Islet of Langerhans (tissue), 1 donor: ENCODE results near the gene RLN3.
A peak's percentile ranks its signal among the peaks of the same experiment; 100 is the strongest.
"Not testable (repeated sequence)": the region's sequence is repeated elsewhere in the genome, so short reads cannot be mapped to it uniquely, and the experiment has no call there.

Experiments
- FAIRE-seq: peaks from one replicate; lab custom pipeline; 2011; peaks lifted over from hg19 to GRCh38; lab: Jason Lieb, UNC

The RLN3 gene

GRCh38 chr19:13995017-13995728 is 32.8 kb upstream of the RLN3 start:
- no peak for FAIRE-seq

- FAIRE-seq = no peak
These were observed 31.8 kb upstream of the RLN3 start for GRCh38 chr19:13995878-13996765.

- FAIRE-seq = no peak
These were observed 30.9 kb upstream of the RLN3 start for GRCh38 chr19:13996928-13997630.

DNA sequence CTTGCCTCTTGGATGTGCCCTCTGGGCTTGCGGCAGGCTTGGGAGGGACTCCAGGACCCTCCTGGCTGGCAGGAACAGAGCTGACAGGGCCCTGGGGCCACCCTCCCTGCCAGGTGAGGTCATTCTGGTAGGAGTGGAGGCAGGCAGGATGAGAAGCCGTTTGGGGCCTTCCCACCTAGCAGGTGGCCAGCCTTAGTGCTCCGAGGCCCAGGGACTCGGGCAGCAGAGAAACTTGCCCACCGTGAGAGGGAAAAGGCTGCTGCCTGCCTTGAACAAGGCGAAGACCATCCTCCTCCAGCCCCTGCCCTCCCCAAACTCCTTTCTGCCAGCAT is 30.4 kb upstream of the RLN3 start:
- no peak for FAIRE-seq

DNA sequence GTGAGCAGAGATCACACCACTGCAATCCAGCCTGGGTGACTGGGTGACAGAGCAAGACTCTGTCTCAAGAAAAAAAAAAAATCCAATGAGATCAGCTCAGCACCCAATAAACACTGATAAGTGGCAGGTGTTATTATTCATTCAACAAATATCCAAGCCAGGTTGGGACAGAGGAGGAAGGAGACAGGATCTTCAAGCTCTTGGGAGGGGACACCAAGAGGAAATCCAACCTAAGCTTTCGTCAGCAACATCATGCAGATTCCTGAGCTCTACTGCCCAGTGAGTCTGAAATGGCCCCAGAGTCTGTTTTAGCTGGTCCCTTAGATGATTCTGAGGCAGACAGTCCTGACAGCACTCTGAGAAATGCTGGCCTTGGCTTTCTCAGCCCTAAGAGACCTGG is 29.5 kb upstream of the RLN3 start:
- no peak for FAIRE-seq

DNA sequence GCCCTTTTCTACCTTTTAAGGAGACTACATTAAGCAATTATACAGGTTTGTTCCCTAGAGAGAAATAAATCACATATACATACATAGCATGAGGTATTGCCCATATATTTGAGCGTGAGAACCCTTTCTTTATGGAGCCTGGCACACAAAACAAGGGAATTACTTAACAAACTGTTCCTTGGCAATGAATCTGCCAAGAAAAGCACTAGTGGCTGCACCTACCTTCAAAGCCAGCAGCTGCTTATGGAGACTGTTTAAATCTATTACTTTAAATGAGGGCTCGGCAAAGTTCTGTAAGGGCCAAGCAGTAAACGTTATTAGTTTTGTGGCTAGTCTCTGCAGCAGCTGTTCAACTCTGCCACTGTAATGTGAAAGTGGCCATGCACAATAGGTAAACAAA is 28.9 kb upstream of the RLN3 start:
- no peak for FAIRE-seq

DNA sequence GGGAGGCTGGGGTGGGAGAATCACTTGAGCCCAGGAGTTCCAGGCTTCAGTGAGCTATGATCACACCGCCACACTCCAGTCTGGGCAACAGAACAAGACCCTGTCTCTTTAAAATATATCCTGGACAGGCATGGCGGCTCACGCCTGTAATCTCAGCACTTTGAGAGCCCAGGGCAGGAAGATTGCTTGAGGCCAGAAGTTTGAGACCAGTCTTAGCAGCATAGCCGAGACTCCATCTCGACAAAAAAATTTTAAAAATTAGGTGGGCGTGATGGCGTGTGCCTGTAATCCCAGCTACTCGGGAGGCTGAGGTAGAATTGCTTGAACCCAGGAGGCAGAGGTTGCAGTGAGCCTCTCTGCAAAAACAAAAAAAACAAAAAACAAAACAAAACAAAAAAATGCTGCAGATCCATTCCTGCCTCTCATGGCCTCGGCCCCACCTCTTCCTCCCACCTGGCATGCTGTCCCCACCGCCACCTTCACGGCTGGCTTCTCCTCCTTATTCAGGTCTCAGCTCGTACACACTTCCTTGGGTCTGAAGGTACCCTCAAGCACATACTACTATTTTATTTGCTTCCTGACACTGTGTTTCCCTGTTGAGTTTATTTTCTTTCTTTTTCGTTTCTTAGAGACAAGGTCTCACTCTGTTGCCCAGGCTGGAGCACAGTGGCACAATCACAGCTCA is 27.1 kb upstream of the RLN3 start:
- no peak for FAIRE-seq

DNA sequence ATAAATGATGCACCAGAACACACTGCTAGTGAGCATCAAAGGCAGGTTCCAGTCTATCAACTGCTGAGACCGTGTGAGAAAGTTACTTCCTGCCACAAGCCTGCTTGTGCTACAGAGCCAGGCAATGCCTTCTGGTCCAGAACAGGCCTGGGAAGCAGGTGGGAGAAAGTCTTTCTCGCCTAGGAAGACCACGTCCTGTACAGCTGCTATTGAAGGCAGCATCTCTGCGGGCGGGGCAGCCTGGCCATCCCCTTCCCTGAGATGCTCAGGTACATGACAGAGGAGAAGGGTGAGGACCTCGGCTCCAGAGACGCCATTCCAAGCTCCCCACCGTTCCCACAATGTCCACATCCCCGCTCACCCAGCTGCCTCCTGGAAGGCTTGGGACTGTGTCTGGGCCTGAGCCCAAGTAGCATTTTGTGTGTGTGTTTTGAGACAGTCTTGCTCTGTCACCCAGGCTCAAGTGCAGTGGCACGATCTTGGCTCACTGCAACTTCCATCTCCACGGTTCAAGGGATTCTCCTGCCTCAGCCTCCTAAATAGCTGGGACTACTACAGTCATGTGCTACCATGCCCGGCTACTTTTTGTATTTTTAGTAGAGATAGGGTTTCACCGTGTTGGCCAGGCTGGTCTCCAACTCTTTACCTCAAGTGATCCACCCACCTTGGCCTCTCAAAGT is 25.2 kb upstream of the RLN3 start:
- no peak for FAIRE-seq

GRCh38 chr19:14003251-14004055 is 24.5 kb upstream of the RLN3 start:
- no peak for FAIRE-seq

- FAIRE-seq = no peak
These were observed 23.2 kb upstream of the RLN3 start for GRCh38 chr19:14004619-14005348.

DNA sequence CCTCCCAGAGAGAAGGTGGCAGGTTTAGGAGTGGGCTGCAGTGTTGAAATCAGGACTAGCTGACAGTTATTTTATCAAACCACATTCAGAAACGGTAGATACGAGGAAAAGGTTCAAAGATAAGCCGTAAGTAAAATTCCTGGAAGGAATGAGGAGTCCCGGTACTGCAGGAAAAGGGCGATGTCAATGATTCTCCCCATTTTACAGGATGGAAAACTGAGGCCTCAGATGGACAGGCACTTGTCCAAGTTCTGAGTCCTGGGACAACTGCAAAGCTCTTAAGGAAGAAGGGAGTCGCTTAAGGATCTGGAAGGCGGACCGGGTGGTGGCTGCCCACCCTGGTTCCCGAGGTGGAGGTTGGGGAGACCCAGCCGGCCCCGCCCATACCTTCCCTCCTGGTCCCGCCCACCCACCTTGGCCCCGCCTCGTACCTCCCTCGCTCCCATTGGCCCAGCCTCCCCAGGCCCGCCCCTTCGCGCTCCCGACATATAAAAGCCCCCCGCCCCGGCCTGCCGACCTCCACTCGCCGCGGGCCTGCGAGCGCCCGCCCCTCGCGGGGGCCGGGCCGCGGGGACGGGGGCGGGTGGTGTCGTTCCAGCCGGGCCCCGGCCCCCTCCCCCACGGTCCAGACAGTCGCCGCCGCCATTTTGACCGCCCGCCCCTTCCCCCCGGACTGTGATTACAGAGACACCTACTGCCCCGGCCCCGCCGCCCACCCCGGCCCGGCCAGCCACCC is 22.4 kb upstream of the RLN3 start:
- no peak for FAIRE-seq

GRCh38 chr19:14006085-14006765 is 21.7 kb upstream of the RLN3 start, which contains the start of gene RFX1:
Gene RFX1 (minus strand): TSS chr19:14006320. CDS start chr19:13993843, 12,477 bp downstream.
- peak; percentile 99 for FAIRE-seq

DNA sequence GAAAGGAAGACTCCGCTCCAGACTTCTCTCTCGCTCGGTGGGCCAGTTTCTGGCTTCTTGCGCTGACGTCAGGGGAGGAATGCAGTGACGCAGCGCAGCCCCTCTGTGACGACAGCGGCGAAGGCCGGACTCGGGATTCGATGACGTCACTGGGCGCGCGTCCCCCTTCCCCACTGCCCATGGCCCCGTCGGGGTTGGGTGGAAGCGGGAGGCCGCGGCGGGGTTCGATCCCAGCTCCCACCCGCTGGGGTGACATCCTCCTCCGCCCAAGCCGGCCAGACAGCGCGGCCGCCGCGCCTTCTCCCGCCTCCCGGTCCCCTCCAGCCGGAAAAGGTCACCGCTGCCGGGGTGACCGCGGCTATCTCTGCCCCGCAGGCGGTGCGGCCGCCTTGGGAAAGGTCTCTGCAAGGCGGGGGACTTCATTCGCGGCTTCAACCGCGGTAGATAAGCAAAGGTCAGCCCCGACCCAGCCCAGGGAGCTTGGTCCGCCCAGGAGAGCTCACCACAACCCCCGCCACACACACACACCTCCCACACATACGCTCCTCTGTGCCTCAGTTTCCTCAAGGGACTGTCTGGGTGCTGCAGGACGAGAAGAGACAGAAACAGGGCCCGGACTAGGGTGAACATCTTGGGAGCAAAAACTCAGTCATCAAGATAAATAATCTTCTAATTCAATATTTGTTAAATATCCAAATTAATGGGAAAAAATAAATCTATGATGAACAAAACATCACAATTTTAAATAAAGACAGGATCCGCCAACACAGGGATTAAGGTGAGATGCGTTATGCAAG is 21.0 kb upstream of the RLN3 start:
- no peak for FAIRE-seq

DNA sequence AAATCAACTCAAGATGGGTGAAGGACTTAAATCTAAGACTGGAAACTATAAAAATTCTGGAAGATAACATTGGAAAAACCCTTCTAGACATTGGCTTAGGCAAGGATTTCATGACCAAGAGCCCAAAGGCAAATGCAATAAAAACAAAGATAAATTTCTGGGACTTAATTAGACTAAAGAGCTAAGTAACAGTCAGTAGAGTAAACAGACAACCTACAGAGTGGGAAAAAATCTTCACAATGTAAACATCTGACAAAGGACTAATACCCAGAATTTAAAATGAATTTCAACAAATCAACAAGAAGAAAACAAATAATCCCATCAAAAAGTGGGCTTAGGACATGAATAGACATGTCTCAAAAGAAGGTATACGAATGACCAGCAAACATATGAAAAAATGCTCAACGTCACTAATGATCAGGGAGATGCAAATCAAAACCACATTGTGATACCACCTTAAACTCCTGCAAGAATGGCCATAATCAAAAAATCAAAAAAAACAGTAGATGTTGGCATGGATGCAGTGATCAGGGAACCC is 15.5 kb upstream of the RLN3 start:
- no peak for FAIRE-seq

DNA sequence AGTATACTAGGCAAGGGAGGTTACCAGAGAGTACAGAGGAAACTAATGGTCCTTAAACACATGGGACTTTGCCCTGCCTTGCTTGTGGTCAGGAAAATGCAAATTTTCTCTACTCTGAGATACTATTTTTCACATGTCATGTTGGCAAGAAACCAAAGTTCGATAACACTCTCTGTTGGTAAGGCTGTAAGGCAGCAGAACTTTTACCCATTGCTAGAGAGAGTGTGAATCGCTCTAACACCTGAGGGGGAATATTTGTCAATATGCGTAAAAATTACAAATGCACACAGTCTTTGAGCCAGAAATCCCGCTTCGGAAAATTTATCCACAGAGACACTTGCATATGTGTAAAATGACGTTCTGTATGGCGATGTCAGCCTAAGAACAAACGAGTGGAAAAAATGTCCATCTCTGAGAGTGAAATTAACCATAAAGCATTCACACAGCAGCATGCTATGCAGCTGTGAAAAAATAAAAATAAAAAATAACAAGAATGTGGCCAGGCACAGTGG is 12.4 kb upstream of the RLN3 start:
- no peak for FAIRE-seq

DNA sequence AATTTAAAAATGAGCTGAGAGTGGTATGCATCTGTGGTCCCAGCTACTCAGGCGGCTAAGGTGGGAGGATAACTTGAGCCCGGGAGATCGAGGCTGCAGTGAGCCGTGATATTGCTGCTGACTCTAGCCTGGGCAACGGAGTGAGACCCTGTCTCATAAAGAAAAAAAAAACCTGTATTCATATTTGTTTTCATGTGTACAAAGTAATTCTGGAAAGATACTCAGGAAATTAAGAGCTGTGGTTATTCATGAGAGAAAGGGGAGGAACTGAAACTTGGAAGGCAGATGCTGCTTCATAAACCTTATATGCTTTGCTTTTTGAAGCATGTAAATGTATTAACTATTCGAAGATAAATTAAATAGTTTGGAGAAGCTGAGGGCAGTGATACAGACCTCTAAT is 8.8 kb upstream of the RLN3 start:
- FAIRE-seq = no peak

- FAIRE-seq = not testable (repeated sequence)
These were observed 8.2 kb upstream of the RLN3 start for GRCh38 chr19:14019739-14020138.

- FAIRE-seq = no peak
These were observed 6.5 kb upstream of the RLN3 start for GRCh38 chr19:14021474-14021873.
